GM23338 (cell line): ENCODE results near the gene AP1M1. TPM values are rescaled to one million over a fixed set of nuclear protein-coding genes. Genes with fewer than 3 reads are reported as not detected.

ENCODE experiments used
- ATAC-seq: fragments of 200-7000 bp; cut with Tn5 transposase; 3 replicates; pipeline ENCODE4 v1.9.1; 2020
- DNase-seq: peaks from one replicate; pipeline ENCODE4 v3.0.0-alpha.2; 2015; ENCODE audit warnings: low spot score
- H2AFZ ChIP-seq: fragments of 200-600 bp; sonication (generic); 2 replicates; pipeline ENCODE4 v1.8.0; 2016; ENCODE audit warnings: antibody characterized with exemption, mild to moderate bottlenecking, moderate library complexity
- H3F3A ChIP-seq: fragments of 200-600 bp; sonication (generic); replicated peaks from 2 replicates; pipeline ENCODE4 v1.8.0; 2017; ENCODE audit warnings: antibody characterized with exemption, mixed run types, low read depth
- H3K27ac ChIP-seq: fragments of 200-600 bp; sonication (generic); 2 replicates; pipeline ENCODE4 v1.6.1; 2016; ENCODE audit warnings: low read depth
- H3K27me3 ChIP-seq: fragments of 200-600 bp; sonication (generic); 2 replicates; pipeline ENCODE4 v1.8.0; 2016; ENCODE audit warnings: mild to moderate bottlenecking, mixed run types, moderate library complexity; ENCODE audit not compliant: insufficient read depth
- H3K36me3 ChIP-seq: fragments of 200-600 bp; sonication (generic); 2 replicates; pipeline ENCODE4 v1.8.0; 2016; ENCODE audit warnings: mild to moderate bottlenecking; ENCODE audit not compliant: insufficient read depth
- H3K4me1 ChIP-seq: fragments of 200-600 bp; sonication (generic); 2 replicates; pipeline ENCODE4 v1.8.0; 2016; ENCODE audit warnings: mild to moderate bottlenecking, moderate library complexity; ENCODE audit not compliant: insufficient read depth
- H3K4me2 ChIP-seq: fragments of 200-600 bp; sonication (generic); 2 replicates; pipeline ENCODE4 v1.7.1; 2017; ENCODE audit warnings: mixed run types
- H3K4me3 ChIP-seq: fragments of 200-600 bp; sonication (generic); 2 replicates; pipeline ENCODE4 v1.6.1; 2016; ENCODE audit warnings: mixed run types
- H3K79me2 ChIP-seq: fragments of 200-600 bp; sonication (generic); replicated peaks from 2 replicates; pipeline ENCODE4 v1.8.0; 2017; ENCODE audit warnings: mild to moderate bottlenecking; ENCODE audit not compliant: insufficient read depth
- H3K9me2 ChIP-seq: fragments of 200-600 bp; sonication (generic); 2 replicates; pipeline ENCODE4 v1.8.0; 2017; ENCODE audit not compliant: insufficient read depth
- H4K20me1 ChIP-seq: fragments of 200-600 bp; sonication (generic); replicated peaks from 2 replicates; pipeline ENCODE4 v1.8.0; 2017; ENCODE audit warnings: mild to moderate bottlenecking; ENCODE audit not compliant: insufficient read depth
- H3K27ac Mint-ChIP-seq: 2 replicates; pipeline ENCODE4 v1.8.0; 2020; ENCODE audit warnings: inconsistent platforms, mild to moderate bottlenecking, moderate library complexity, mixed read lengths
- H3K27me3 Mint-ChIP-seq: 3 replicates; pipeline ENCODE4 v1.8.0; 2022; ENCODE audit warnings: low read depth, mild to moderate bottlenecking, moderate library complexity, mixed read lengths, inconsistent platforms; ENCODE audit not compliant: insufficient read depth, poor library complexity
- H3K36me3 Mint-ChIP-seq: 3 replicates; pipeline ENCODE4 v1.8.0; 2021; ENCODE audit warnings: low read depth, mild to moderate bottlenecking, inconsistent platforms, moderate library complexity, mixed read lengths
- H3K4me1 Mint-ChIP-seq: 3 replicates; pipeline ENCODE4 v1.8.0; 2020; ENCODE audit warnings: mild to moderate bottlenecking, inconsistent platforms, mixed read lengths
- H3K4me3 Mint-ChIP-seq: 3 replicates; pipeline ENCODE4 v1.8.0; 2021; ENCODE audit warnings: moderate library complexity, mild to moderate bottlenecking, inconsistent platforms, mixed read lengths
- H3K9me3 Mint-ChIP-seq: 3 replicates; pipeline ENCODE4 v1.8.0; 2020; ENCODE audit warnings: moderate library complexity, mild to moderate bottlenecking, inconsistent platforms, mixed read lengths
- POLR2AphosphoS5 ChIP-seq: IDR thresholded peaks from 2 replicates; pipeline ENCODE4 v1.6.1; 2016; ENCODE audit warnings: antibody characterized with exemption, low read depth
- STAT1 ChIP-seq: IDR thresholded peaks from one replicate; pipeline ENCODE4 v1.6.1; 2016; ENCODE audit warnings: antibody characterized with exemption; ENCODE audit not compliant: unreplicated experiment
- polyA plus RNA-seq: library from polyadenylated mRNA; unstranded; fragments of >200 nt; fragmentation: Nextera tagmentation; extraction: Ambion mirVana; gene quantifications from 2 replicates; pipeline ENCODE4 v1.2.1, GENCODE V29; 2016
- total RNA-seq: library from RNA; depleted of rRNA; stranded (reverse); fragments of >200 nt; shearing (Covaris generic); gene quantifications from 2 replicates; pipeline ENCODE4 v1.2.3, GENCODE V29; 2014
- TF ChIP-seq, protein P1 (sequence below): fragments of 250-450 bp; sonication (Bioruptor Pico); IDR thresholded peaks from 2 replicates; pipeline ENCODE4 v1.5.0; 2020; ENCODE audit warnings: mild to moderate bottlenecking, moderate library complexity
- TF ChIP-seq, protein P2 (sequence below): IDR thresholded peaks from one replicate; pipeline ENCODE4 v1.6.1; 2018; ENCODE audit warnings: antibody characterized with exemption; ENCODE audit not compliant: unreplicated experiment

Gene AP1M1
- total and polyA plus RNA-seq, 2 experiments from 2014 or later: 22.0 to 32.0 TPM

DNA sequence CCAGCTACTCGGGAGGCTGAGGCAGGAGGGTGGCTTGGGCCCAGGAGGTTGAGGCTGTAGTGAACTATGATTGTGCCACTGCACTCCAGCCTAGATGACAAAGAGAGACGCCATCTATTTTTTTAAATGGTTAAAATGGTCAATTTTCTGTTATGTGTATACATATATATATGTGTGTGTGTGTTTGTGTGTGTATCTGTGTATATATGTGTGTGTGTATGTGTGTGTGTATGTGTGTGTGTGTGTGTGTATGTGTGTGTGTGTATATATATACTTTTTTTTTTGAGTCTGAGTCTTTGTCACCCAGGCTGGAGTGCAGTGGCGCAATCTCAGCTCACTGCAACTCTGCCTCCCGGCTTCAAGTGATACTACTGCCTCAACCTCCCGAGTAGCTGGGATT lies 84.0 kb downstream of the AP1M1 start:
- Histone ChIP-seq H3K4me3 (no peak overlapping the region), H3F3A (no peaks in the 10 kb centered on the region), H3K4me2 (no peak overlapping the region), H3K9me2 (no peaks in the 10 kb centered on the region), H3K4me1 (peaks cover 9% of the 10 kb centered on the region), H2AFZ (no peak overlapping the region), H4K20me1 (no peaks in the 10 kb centered on the region), H3K36me3 (no peaks in the 10 kb centered on the region), H3K27ac (no peak overlapping the region), H3K27me3 (no peaks in the 10 kb centered on the region), H3K79me2 (no peaks in the 10 kb centered on the region)
- Mint-ChIP-seq H3K4me3 (no peak overlapping the region), H3K9me3 (no peaks in the 10 kb centered on the region), H3K36me3 (no peaks in the 10 kb centered on the region), H3K4me1 (peaks cover 8% of the 10 kb centered on the region), H3K27ac (no peak overlapping the region), H3K27me3 (no peaks in the 10 kb centered on the region)
- DNase-seq (no peak), ATAC-seq (no peak)
- TF ChIP-seq, protein P1, sequence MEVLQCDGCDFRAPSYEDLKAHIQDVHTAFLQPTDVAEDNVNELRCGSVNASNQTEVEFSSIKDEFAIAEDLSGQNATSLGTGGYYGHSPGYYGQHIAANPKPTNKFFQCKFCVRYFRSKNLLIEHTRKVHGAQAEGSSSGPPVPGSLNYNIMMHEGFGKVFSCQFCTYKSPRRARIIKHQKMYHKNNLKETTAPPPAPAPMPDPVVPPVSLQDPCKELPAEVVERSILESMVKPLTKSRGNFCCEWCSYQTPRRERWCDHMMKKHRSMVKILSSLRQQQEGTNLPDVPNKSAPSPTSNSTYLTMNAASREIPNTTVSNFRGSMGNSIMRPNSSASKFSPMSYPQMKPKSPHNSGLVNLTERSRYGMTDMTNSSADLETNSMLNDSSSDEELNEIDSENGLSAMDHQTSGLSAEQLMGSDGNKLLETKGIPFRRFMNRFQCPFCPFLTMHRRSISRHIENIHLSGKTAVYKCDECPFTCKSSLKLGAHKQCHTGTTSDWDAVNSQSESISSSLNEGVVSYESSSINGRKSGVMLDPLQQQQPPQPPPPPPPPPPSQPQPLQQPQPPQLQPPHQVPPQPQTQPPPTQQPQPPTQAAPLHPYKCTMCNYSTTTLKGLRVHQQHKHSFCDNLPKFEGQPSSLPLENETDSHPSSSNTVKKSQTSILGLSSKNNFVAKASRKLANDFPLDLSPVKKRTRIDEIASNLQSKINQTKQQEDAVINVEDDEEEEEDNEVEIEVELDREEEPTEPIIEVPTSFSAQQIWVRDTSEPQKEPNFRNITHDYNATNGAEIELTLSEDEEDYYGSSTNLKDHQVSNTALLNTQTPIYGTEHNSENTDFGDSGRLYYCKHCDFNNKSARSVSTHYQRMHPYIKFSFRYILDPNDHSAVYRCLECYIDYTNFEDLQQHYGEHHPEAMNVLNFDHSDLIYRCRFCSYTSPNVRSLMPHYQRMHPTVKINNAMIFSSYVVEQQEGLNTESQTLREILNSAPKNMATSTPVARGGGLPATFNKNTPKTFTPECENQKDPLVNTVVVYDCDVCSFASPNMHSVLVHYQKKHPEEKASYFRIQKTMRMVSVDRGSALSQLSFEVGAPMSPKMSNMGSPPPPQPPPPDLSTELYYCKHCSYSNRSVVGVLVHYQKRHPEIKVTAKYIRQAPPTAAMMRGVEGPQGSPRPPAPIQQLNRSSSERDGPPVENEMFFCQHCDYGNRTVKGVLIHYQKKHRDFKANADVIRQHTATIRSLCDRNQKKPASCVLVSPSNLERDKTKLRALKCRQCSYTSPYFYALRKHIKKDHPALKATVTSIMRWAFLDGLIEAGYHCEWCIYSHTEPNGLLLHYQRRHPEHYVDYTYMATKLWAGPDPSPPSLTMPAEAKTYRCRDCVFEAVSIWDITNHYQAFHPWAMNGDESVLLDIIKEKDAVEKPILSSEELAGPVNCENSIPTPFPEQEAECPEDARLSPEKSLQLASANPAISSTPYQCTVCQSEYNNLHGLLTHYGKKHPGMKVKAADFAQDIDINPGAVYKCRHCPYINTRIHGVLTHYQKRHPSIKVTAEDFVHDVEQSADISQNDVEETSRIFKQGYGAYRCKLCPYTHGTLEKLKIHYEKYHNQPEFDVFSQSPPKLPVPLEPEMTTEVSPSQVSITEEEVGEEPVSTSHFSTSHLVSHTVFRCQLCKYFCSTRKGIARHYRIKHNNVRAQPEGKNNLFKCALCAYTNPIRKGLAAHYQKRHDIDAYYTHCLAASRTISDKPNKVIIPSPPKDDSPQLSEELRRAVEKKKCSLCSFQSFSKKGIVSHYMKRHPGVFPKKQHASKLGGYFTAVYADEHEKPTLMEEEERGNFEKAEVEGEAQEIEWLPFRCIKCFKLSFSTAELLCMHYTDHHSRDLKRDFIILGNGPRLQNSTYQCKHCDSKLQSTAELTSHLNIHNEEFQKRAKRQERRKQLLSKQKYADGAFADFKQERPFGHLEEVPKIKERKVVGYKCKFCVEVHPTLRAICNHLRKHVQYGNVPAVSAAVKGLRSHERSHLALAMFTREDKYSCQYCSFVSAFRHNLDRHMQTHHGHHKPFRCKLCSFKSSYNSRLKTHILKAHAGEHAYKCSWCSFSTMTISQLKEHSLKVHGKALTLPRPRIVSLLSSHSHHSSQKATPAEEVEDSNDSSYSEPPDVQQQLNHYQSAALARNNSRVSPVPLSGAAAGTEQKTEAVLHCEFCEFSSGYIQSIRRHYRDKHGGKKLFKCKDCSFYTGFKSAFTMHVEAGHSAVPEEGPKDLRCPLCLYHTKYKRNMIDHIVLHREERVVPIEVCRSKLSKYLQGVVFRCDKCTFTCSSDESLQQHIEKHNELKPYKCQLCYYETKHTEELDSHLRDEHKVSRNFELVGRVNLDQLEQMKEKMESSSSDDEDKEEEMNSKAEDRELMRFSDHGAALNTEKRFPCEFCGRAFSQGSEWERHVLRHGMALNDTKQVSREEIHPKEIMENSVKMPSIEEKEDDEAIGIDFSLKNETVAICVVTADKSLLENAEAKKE (CRISPR knock-in tag): no peak
- TF ChIP-seq STAT1: no peak
- TF ChIP-seq POLR2AphosphoS5: no peak
- TF ChIP-seq, protein P2, sequence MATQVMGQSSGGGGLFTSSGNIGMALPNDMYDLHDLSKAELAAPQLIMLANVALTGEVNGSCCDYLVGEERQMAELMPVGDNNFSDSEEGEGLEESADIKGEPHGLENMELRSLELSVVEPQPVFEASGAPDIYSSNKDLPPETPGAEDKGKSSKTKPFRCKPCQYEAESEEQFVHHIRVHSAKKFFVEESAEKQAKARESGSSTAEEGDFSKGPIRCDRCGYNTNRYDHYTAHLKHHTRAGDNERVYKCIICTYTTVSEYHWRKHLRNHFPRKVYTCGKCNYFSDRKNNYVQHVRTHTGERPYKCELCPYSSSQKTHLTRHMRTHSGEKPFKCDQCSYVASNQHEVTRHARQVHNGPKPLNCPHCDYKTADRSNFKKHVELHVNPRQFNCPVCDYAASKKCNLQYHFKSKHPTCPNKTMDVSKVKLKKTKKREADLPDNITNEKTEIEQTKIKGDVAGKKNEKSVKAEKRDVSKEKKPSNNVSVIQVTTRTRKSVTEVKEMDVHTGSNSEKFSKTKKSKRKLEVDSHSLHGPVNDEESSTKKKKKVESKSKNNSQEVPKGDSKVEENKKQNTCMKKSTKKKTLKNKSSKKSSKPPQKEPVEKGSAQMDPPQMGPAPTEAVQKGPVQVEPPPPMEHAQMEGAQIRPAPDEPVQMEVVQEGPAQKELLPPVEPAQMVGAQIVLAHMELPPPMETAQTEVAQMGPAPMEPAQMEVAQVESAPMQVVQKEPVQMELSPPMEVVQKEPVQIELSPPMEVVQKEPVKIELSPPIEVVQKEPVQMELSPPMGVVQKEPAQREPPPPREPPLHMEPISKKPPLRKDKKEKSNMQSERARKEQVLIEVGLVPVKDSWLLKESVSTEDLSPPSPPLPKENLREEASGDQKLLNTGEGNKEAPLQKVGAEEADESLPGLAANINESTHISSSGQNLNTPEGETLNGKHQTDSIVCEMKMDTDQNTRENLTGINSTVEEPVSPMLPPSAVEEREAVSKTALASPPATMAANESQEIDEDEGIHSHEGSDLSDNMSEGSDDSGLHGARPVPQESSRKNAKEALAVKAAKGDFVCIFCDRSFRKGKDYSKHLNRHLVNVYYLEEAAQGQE: no peak
